ENCODE results near the gene KCTD14.
A peak's percentile ranks its signal among the peaks of the same experiment; 100 is the strongest.
"Not testable (repeated sequence)": the region's sequence is repeated elsewhere in the genome, so short reads cannot be mapped to it uniquely, and the experiment has no call there.

The KCTD14 gene

GRCh38 chr11:78046486-78046854 is 23.4 kb upstream of the KCTD14 start:
- DNase-seq (ENCODE audit: low read depth in 2 of 2): no peak

GRCh38 chr11:78045851-78046485 is 22.9 kb upstream of the KCTD14 start:
- peak; percentile 60 to 64 for DNase-seq (ENCODE audit: low read depth in 2 of 2)

GRCh38 chr11:78044706-78045105 is 21.6 kb upstream of the KCTD14 start:
- DNase-seq (ENCODE audit: low read depth in 2 of 2): no peak

- DNase-seq (ENCODE audit: low read depth in 2 of 2): no peak
Observed at GRCh38 chr11:78041843-78042440, 18.9 kb upstream of the KCTD14 start.

GRCh38 chr11:78041380-78041719 is 18.3 kb upstream of the KCTD14 start:
- not testable (repeated sequence) for DNase-seq (ENCODE audit: low read depth in 2 of 2)

GRCh38 chr11:78040691-78041379 is 17.8 kb upstream of the KCTD14 start:
- DNase-seq (ENCODE audit: low read depth in 2 of 2): no peak

GRCh38 chr11:78039919-78040671 is 17.0 kb upstream of the KCTD14 start:
- peak; percentile 29 for DNase-seq (ENCODE audit: low read depth in 2 of 2)

GRCh38 chr11:78039391-78039918 is 16.4 kb upstream of the KCTD14 start:
- DNase-seq (ENCODE audit: low read depth in 2 of 2): no peak

GRCh38 chr11:78038697-78039313 is 15.7 kb upstream of the KCTD14 start:
- DNase-seq (ENCODE audit: low read depth in 2 of 2): no peak

GRCh38 chr11:78037825-78038620 is 14.9 kb upstream of the KCTD14 start:
- DNase-seq (ENCODE audit: low read depth in 2 of 2): no peak

GRCh38 chr11:78037056-78037455 is 14.0 kb upstream of the KCTD14 start:
- DNase-seq (ENCODE audit: low read depth in 2 of 2): no peak

- DNase-seq (ENCODE audit: low read depth in 2 of 2): no peak
Observed at GRCh38 chr11:78036313-78036712, 13.2 kb upstream of the KCTD14 start.

- DNase-seq (ENCODE audit: low read depth in 2 of 2): no peak
Observed at GRCh38 chr11:78034623-78035022, 11.5 kb upstream of the KCTD14 start.

- no peak for DNase-seq (ENCODE audit: low read depth in 2 of 2)
Observed at GRCh38 chr11:78033040-78033439, 10.0 kb upstream of the KCTD14 start.

GRCh38 chr11:78032090-78032489 is 9.0 kb upstream of the KCTD14 start:
- no peak for DNase-seq (ENCODE audit: low read depth in 2 of 2)

GRCh38 chr11:78031629-78032028 is 8.6 kb upstream of the KCTD14 start:
- no peak for DNase-seq (ENCODE audit: low read depth in 2 of 2)

- no peak for DNase-seq (ENCODE audit: low read depth in 2 of 2)
Observed at GRCh38 chr11:78030429-78031325, 7.6 kb upstream of the KCTD14 start.

- not testable (repeated sequence) for DNase-seq (ENCODE audit: low read depth in 2 of 2)
Observed at GRCh38 chr11:78028423-78028822, 5.3 kb upstream of the KCTD14 start.

- no peak for DNase-seq (ENCODE audit: low read depth in 2 of 2)
Observed at GRCh38 chr11:78027759-78028158, 4.7 kb upstream of the KCTD14 start.

GRCh38 chr11:78025378-78025777 is 2.3 kb upstream of the KCTD14 start:
- DNase-seq (ENCODE audit: low read depth in 2 of 2): no peak

All from stimulated activated CD8-positive, alpha-beta memory T cell treated with anti-CD3 and anti-CD28 coated beads, Interleukin-15, amount 100 ng/mL, for 48 hours (primary cell).